Measurements from ENCODE around the gene AZGP1.
A peak's percentile ranks its signal among the peaks of the same experiment; 100 is the strongest.
"Not testable (repeated sequence)": the region's sequence is repeated elsewhere in the genome, so short reads cannot be mapped to it uniquely, and the experiment has no call there.

AZGP1 gene

GRCh38 chr7:99949645-99950228 is 26.1 kb downstream of the AZGP1 start:
- peak; percentile 49; the same call in 1 of the 2 replicates for TF ChIP-seq CTCF (conservative IDR thresholded peaks at IDR 0.05; ENCODE audit: low read depth)

GRCh38 chr7:99947608-99948007 is 28.2 kb downstream of the AZGP1 start:
- CTCF ChIA-PET = interaction anchor here (0.6 to 0.7 kb wide), 2 partner anchors 412 to 998 kb away, joined by 3 to 4 read pairs; no protein-coding TSS in a partner anchor
- no peak overlapping the region for H3K27ac ChIP-seq
- no peak for TF ChIP-seq CTCF (conservative IDR thresholded peaks at IDR 0.05; ENCODE audit: low read depth)
- DNase-seq (ENCODE audit: low spot score) = no peak
- POLR2A ChIA-PET (ENCODE audit: low non-redundant PET) = interaction anchor here (0.7 kb wide), 1 partner anchor 14 kb away, joined by 3 read pairs; no protein-coding TSS in a partner anchor

More at GRCh38 chr7:99949645-99950228, 26.1 kb downstream of the AZGP1 start:
- DNase-seq (ENCODE audit: low spot score) = no peak
- CTCF ChIA-PET = interaction anchor here (0.6 to 0.7 kb wide), 4 partner anchors 208 to 1008 kb away, joined by 3 to 5 read pairs (median 4); no protein-coding TSS in a partner anchor
- POLR2A ChIA-PET (ENCODE audit: low non-redundant PET) = no interaction called here
- H3K27ac ChIP-seq = no peak overlapping the region

GRCh38 chr7:99944497-99945070 is 31.2 kb downstream of the AZGP1 start:
- DNase-seq (ENCODE audit: low spot score) = no peak
- TF ChIP-seq CTCF (conservative IDR thresholded peaks at IDR 0.05; ENCODE audit: low read depth) = no peak
- H3K27ac ChIP-seq = no peak overlapping the region
- CTCF ChIA-PET = interaction anchor here (0.7 kb wide), 1 partner anchor 225 kb away, joined by 3 read pairs; no protein-coding TSS in a partner anchor
- POLR2A ChIA-PET (ENCODE audit: low non-redundant PET) = no interaction called here

GRCh38 chr7:99943641-99944496 is 32.0 kb downstream of the AZGP1 start:
- POLR2A ChIA-PET (ENCODE audit: low non-redundant PET) = no interaction called here
- no peak for DNase-seq (ENCODE audit: low spot score)
- H3K27ac ChIP-seq = no peak overlapping the region
- TF ChIP-seq CTCF (conservative IDR thresholded peaks at IDR 0.05; ENCODE audit: low read depth) = no peak
- CTCF ChIA-PET = interaction anchor here (0.7 kb wide), 1 partner anchor 224 kb away, joined by 3 read pairs; no protein-coding TSS in a partner anchor

GRCh38 chr7:99938296-99938695 is 37.5 kb downstream of the AZGP1 start:
- no peak overlapping the region for H3K27ac ChIP-seq
- CTCF ChIA-PET = interaction anchor here (0.7 kb wide), 1 partner anchor 34 kb away, joined by 3 read pairs; no protein-coding TSS in a partner anchor
- TF ChIP-seq CTCF (conservative IDR thresholded peaks at IDR 0.05; ENCODE audit: low read depth) = no peak
- POLR2A ChIA-PET (ENCODE audit: low non-redundant PET) = no interaction called here
- no peak for DNase-seq (ENCODE audit: low spot score)

- CTCF ChIA-PET; DNase-seq (ENCODE audit: low spot score); H3K27ac ChIP-seq; POLR2A ChIA-PET (ENCODE audit: low non-redundant PET): not testable (repeated sequence)
These were observed 40.8 kb downstream of the AZGP1 start for GRCh38 chr7:99935009-99935408.

All from RWPE1 (cell line).